ENCODE measurements around the gene GAB2.

Gene GAB2

GRCh38 chr11:78449866-78450265 is 32.2 kb upstream of the GAB2 start:
- Histone ChIP-seq H3K9me3 (ENCODE audit: control insufficient read depth, insufficient read depth, low read depth, low read length) (no peaks in the 10 kb centered on the region), H3K27ac (ENCODE audit: extremely low read depth, low read depth, low read length) (no peak overlapping the region), H3K36me3 (ENCODE audit: control insufficient read depth in 2 of 2, insufficient read depth in 1 of 2, low read length in 2 of 2) (peaks cover 0 to 7% of the 10 kb centered on the region in 2 experiments; a peak in 1 of 3 replicates), H3K4me1 (ENCODE audit: control insufficient read depth, insufficient read depth, low read length) (no peaks in the 10 kb centered on the region), H3K4me3 (ENCODE audit: low read depth, low read length) (no peak overlapping the region)
- ChIA-PET POLR2A (no interaction called here), CTCF (no interaction called here)
- TF ChIP-seq ZNF629 (tag by site-specific recombination; IDR thresholded peaks at IDR 0.05) = no peak
- no peak for TF ChIP-seq KLF1 (tag by site-specific recombination; IDR thresholded peaks at IDR 0.05)
- TF ChIP-seq PRDM6 (tag by site-specific recombination; IDR thresholded peaks at IDR 0.05) = no peak
- no peak for TF ChIP-seq KLF17 (tag by site-specific recombination; IDR thresholded peaks at IDR 0.05)
- no peak for TF ChIP-seq ZNF830 (tag by site-specific recombination; IDR thresholded peaks at IDR 0.05; ENCODE audit: low read depth)
- no peak for TF ChIP-seq ZNF214 (tag by site-specific recombination; IDR thresholded peaks at IDR 0.05; ENCODE audit: borderline replicate concordance)
- no peak for TF ChIP-seq TSHZ1 (tag by site-specific recombination; IDR thresholded peaks at IDR 0.05; ENCODE audit: borderline replicate concordance)
- TF ChIP-seq HOXD13 (CRISPR knock-in tag; IDR thresholded peaks at IDR 0.05; ENCODE audit: borderline replicate concordance) = no peak
- TF ChIP-seq ZNF354C (tag by site-specific recombination; IDR thresholded peaks at IDR 0.05; ENCODE audit: borderline replicate concordance, low read depth) = no peak
- no peak for TF ChIP-seq ZNF624 (tag by site-specific recombination; IDR thresholded peaks at IDR 0.05)
- no peak for TF ChIP-seq ZNF404 (tag by site-specific recombination; IDR thresholded peaks at IDR 0.05)

GRCh38 chr11:78446210-78446609 is 28.6 kb upstream of the GAB2 start:
- POLR2A ChIA-PET = no interaction called here
- CTCF ChIA-PET = no interaction called here
- H3K36me3 ChIP-seq (ENCODE audit: control insufficient read depth in 2 of 2, insufficient read depth in 1 of 2, low read length in 2 of 2) = peaks cover 0 to 24% of the 10 kb centered on the region in 2 experiments; a peak in 1 of 3 replicates
- TF ChIP-seq ZNF211 (tag by site-specific recombination; IDR thresholded peaks at IDR 0.05; ENCODE audit: low read depth) (no peak), PRDM1 (tag by site-specific recombination; IDR thresholded peaks at IDR 0.05) (no peak), ZNF280C (tag by site-specific recombination; IDR thresholded peaks at IDR 0.05) (no peak), ZNF548 (tag by site-specific recombination; IDR thresholded peaks at IDR 0.05) (no peak), REPIN1 (tag by site-specific recombination; IDR thresholded peaks at IDR 0.05; ENCODE audit: low read depth) (no peak), MYNN (tag by site-specific recombination; IDR thresholded peaks at IDR 0.05; ENCODE audit: borderline replicate concordance) (no peak), ZNF433 (tag by site-specific recombination; IDR thresholded peaks at IDR 0.05; ENCODE audit: low read depth) (no peak), ZXDB (tag by site-specific recombination; IDR thresholded peaks at IDR 0.05) (no peak), ZNF585B (tag by site-specific recombination; IDR thresholded peaks at IDR 0.05) (no peak), ZFP69B (tag by site-specific recombination; IDR thresholded peaks at IDR 0.05) (no peak), KLF17 (tag by site-specific recombination; IDR thresholded peaks at IDR 0.05) (no peak), HIC1 (tag by site-specific recombination; IDR thresholded peaks at IDR 0.05) (no peak)

More at GRCh38 chr11:78446210-78446609, 28.6 kb upstream of the GAB2 start:
- no peak overlapping the region for H3K4me3 ChIP-seq (ENCODE audit: low read depth, low read length)
- no peaks in the 10 kb centered on the region for H3K9me3 ChIP-seq (ENCODE audit: control insufficient read depth, insufficient read depth, low read depth, low read length)
- no peaks in the 10 kb centered on the region for H3K4me1 ChIP-seq (ENCODE audit: control insufficient read depth, insufficient read depth, low read length)
- H3K27ac ChIP-seq (ENCODE audit: extremely low read depth, low read depth, low read length) = no peak overlapping the region
